RWPE1 (cell line): Measurements from ENCODE around the gene C9orf50.
A peak's percentile ranks its signal among the peaks of the same experiment; 100 is the strongest.
"Not testable (repeated sequence)": the region's sequence is repeated elsewhere in the genome, so short reads cannot be mapped to it uniquely, and the experiment has no call there.

Source experiments
- CTCF ChIA-PET: fragments of 350-600 bp; sonication (Branson Sonifier 250); formaldehyde crosslinking; extraction: SDS; loops from one replicate; lab custom pipeline; 2021; lab: Yijun Ruan, JAX
- POLR2A ChIA-PET: fragments of 400-600 bp; formaldehyde crosslinking; extraction: SDS; loops from one replicate; lab custom pipeline; 2020; ENCODE audit warnings: antibody characterized with exemption; ENCODE audit not compliant: low non-redundant PET; lab: Yijun Ruan, JAX
- DNase-seq: peaks from one replicate; pipeline ENCODE4 v3.0.0; 2012; ENCODE audit warnings: low spot score
- H3K27ac ChIP-seq: fragments of 450-650 bp; 2 replicates; pipeline ENCODE4 v1.5.1; 2017
- CTCF ChIP-seq: fragments of 450-650 bp; conservative IDR thresholded peaks from 2 replicates; pipeline ENCODE4 v1.5.1; 2017; ENCODE audit warnings: low read depth, mild to moderate bottlenecking

C9orf50 gene

GRCh38 chr9:129595311-129595741 is 25.6 kb downstream of the C9orf50 start:
- ChIA-PET CTCF (interaction anchor here (1.0 kb wide), 1 partner anchor 16 kb away, joined by 5 read pairs; no protein-coding TSS in a partner anchor), POLR2A (no interaction called here)
- no peak for DNase-seq
- peak overlapping the region; percentile 22 for H3K27ac ChIP-seq
- no peak for TF ChIP-seq CTCF

- CTCF ChIA-PET: no interaction called here
- no peak overlapping the region for H3K27ac ChIP-seq
- no peak for DNase-seq
- POLR2A ChIA-PET: no interaction called here
- no peak for TF ChIP-seq CTCF
Measured at GRCh38 chr9:129594632-129595031, 26.3 kb downstream of the C9orf50 start.

- CTCF ChIA-PET: interaction anchor here (0.6 kb wide), 1 partner anchor 216 kb away, joined by 3 read pairs; no protein-coding TSS in a partner anchor
- DNase-seq, H3K27ac ChIP-seq, POLR2A ChIA-PET: not testable (repeated sequence)
Measured at GRCh38 chr9:129592790-129593189, 28.1 kb downstream of the C9orf50 start.

- no peak for TF ChIP-seq CTCF
- CTCF ChIA-PET: interaction anchor here (0.6 kb wide), 2 partner anchors 31 to 215 kb away, joined by 3 read pairs; no protein-coding TSS in a partner anchor
- POLR2A ChIA-PET: no interaction called here
- no peak overlapping the region for H3K27ac ChIP-seq
- no peak for DNase-seq
Measured at GRCh38 chr9:129591916-129592315, 29.0 kb downstream of the C9orf50 start.

- POLR2A ChIA-PET: no interaction called here
- DNase-seq: no peak
- TF ChIP-seq CTCF: no peak
- CTCF ChIA-PET: no interaction called here
- H3K27ac ChIP-seq: no peak overlapping the region
Measured at GRCh38 chr9:129590466-129590865, 30.4 kb downstream of the C9orf50 start.

GRCh38 chr9:129587487-129588262 is 33.2 kb downstream of the C9orf50 start:
- POLR2A ChIA-PET: interaction anchor here (0.7 kb wide), 1 partner anchor 12 kb away, joined by 3 read pairs; no protein-coding TSS in a partner anchor

More at GRCh38 chr9:129587487-129588262, 33.2 kb downstream of the C9orf50 start:
- H3K27ac ChIP-seq: no peak overlapping the region
- DNase-seq: no peak
- CTCF ChIA-PET: interaction anchor here (0.6 to 0.9 kb wide), 2 partner anchors 55 to 449 kb away, joined by 3 read pairs; no protein-coding TSS in a partner anchor
- no peak for TF ChIP-seq CTCF
